Measurements from ENCODE around the gene PAWR. TPM values are rescaled to one million over a fixed set of nuclear protein-coding genes. Genes with fewer than 3 reads are reported as not detected.

The PAWR gene
- total and polyA plus RNA-seq, 9 of the 15 experiments (the other 6 are each of a cell fraction or from before 2014, with no cell fraction given), result 0.82 TPM; not detected in 8

DNA sequence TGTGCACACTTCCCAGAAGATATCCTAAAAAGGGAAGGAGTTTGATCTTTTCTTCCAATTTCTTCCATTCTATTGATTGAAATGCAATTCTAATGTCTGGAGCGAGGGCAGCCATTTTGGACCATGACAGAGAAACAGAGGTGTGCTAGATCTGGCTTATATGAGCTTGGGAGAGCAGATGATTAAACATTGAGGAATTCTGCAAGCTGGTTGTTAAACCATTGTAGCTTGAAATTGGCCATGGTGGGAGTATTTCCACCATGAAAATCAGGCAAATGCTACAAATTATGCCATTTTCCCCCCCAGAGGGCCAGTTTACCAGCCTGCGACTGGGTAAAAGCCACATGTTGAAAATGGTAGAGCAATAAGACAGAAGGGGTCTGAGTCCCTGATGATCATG lies 155.0 kb downstream of the PAWR start:
- 0% methylated on average over 2 of the region's 2 CpGs for WGBS (ENCODE audit: insufficient coverage, low coverage, missing lambda C conversion rate)
- in situ Hi-C loops (cut with MboI), result no loop called here
- H3K27me3 ChIP-seq (ENCODE audit: control insufficient read depth in 2 of 2, insufficient read depth in 2 of 2, low read length in 2 of 2), result no peaks in the 10 kb centered on the region
- H3K9me1 ChIP-seq (ENCODE audit: control insufficient read depth, insufficient read depth, low read length), result no peaks in the 10 kb centered on the region
- no peak overlapping the region for H3K4me2 ChIP-seq (ENCODE audit: insufficient read depth, low read length)
- TF ChIP-seq, protein P1, sequence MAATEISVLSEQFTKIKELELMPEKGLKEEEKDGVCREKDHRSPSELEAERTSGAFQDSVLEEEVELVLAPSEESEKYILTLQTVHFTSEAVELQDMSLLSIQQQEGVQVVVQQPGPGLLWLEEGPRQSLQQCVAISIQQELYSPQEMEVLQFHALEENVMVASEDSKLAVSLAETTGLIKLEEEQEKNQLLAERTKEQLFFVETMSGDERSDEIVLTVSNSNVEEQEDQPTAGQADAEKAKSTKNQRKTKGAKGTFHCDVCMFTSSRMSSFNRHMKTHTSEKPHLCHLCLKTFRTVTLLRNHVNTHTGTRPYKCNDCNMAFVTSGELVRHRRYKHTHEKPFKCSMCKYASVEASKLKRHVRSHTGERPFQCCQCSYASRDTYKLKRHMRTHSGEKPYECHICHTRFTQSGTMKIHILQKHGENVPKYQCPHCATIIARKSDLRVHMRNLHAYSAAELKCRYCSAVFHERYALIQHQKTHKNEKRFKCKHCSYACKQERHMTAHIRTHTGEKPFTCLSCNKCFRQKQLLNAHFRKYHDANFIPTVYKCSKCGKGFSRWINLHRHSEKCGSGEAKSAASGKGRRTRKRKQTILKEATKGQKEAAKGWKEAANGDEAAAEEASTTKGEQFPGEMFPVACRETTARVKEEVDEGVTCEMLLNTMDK (IDR thresholded peaks at IDR 0.05; ENCODE audit: borderline replicate concordance, insufficient read depth, low read depth, low read length, poor library complexity, severe bottlenecking), result no peak
- TF ChIP-seq, protein P2, sequence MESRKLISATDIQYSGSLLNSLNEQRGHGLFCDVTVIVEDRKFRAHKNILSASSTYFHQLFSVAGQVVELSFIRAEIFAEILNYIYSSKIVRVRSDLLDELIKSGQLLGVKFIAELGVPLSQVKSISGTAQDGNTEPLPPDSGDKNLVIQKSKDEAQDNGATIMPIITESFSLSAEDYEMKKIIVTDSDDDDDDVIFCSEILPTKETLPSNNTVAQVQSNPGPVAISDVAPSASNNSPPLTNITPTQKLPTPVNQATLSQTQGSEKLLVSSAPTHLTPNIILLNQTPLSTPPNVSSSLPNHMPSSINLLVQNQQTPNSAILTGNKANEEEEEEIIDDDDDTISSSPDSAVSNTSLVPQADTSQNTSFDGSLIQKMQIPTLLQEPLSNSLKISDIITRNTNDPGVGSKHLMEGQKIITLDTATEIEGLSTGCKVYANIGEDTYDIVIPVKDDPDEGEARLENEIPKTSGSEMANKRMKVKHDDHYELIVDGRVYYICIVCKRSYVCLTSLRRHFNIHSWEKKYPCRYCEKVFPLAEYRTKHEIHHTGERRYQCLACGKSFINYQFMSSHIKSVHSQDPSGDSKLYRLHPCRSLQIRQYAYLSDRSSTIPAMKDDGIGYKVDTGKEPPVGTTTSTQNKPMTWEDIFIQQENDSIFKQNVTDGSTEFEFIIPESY (CRISPR knock-in tag; IDR thresholded peaks at IDR 0.05), result no peak
- TF ChIP-seq ZBTB1 (CRISPR knock-in tag; IDR thresholded peaks at IDR 0.05; ENCODE audit: borderline replicate concordance, low read depth), result no peak
- TF ChIP-seq DNMT1 (IDR thresholded peaks at IDR 0.05), result no peak
- TF ChIP-seq U2AF2 (optimal IDR thresholded peaks at IDR 0.05; ENCODE audit: low read depth, low read length), result no peak
- no peak for TF ChIP-seq CBX1 (IDR thresholded peaks at IDR 0.05; ENCODE audit: low read depth)
- H3K9me3 ChIP-seq (replicated peaks; ENCODE audit: control insufficient read depth, insufficient read depth, low read depth, low read length), result no peaks in the 10 kb centered on the region
- intact Hi-C loops (cut with micrococcal nuclease), result no loop called here
- ATAC-seq (no peak), DNase-seq (ENCODE audit: extremely low read depth in 1 of 4, low spot score in 3 of 4) (no peak), FAIRE-seq (no peak)
- BruUV-seq (replicated peaks), result no TSS peak
- H4K20me1 ChIP-seq (replicated peaks; ENCODE audit: control insufficient read depth, insufficient read depth, low read length), result no peaks in the 10 kb centered on the region
- no peak overlapping the region for H3K9ac ChIP-seq (ENCODE audit: insufficient read depth in 1 of 2, low read depth in 2 of 2, low read length in 2 of 2)
- H3K4me1 ChIP-seq (replicated peaks in 1 of 2; ENCODE audit: control insufficient read depth in 2 of 2, insufficient read depth in 2 of 2, low read length in 2 of 2), result no peaks in the 10 kb centered on the region
- no peak overlapping the region for H2AFZ ChIP-seq (ENCODE audit: low read depth, low read length)
- no peaks in the 10 kb centered on the region for H3K79me2 ChIP-seq (ENCODE audit: control insufficient read depth, insufficient read depth, low read length)
- H3K36me3 ChIP-seq (ENCODE audit: control insufficient read depth, insufficient read depth, low read length), result no peaks in the 10 kb centered on the region
- POLR2A ChIA-PET, result no interaction called here
- no peak overlapping the region for H3K27ac ChIP-seq (ENCODE audit: extremely low read depth, low read depth, low read length)
- H3K4me3 ChIP-seq, result no peak overlapping the region
- CTCF ChIA-PET (ENCODE audit: low intra/inter-chr PET ratio), result no interaction called here

Other genes starting within 250 kb of the PAWR start
- 68.0 and 116 TPM in 2 replicates for gene PPP1R12A, start 244.1 kb upstream of the PAWR start, total RNA-seq (2014; rRNA removed)
- 106 and 131 TPM in 2 replicates for gene PPP1R12A, start 244.1 kb upstream of the PAWR start, total RNA-seq (2014; rRNA removed; fragmentation: Illumina TruSeq; extraction: Trizol)
- gene PPP1R12A, start 244.1 kb upstream of the PAWR start, total RNA-seq (2015; rRNA removed; fragmentation: Illumina TruSeq; extraction: Trizol), result 118 and 119 TPM in 2 replicates
- 51.9 and 53.3 TPM in 2 replicates for gene PPP1R12A, start 244.1 kb upstream of the PAWR start, total RNA-seq (2021)
- 49.3 and 51.3 TPM in 2 replicates for gene PPP1R12A, start 244.1 kb upstream of the PAWR start, polyA plus RNA-seq (2011; rRNA removed)
- 83.8 and 109 TPM in 2 replicates for gene PPP1R12A, start 244.1 kb upstream of the PAWR start, polyA plus RNA-seq (2014; fragmentation: Illumina TruSeq; extraction: Trizol)
- 10 to 100 TPM; 26.4 to 42.3 TPM for gene PPP1R12A, start 244.1 kb upstream of the PAWR start, polyA plus RNA-seq (2014; fragmentation: Nextera tagmentation; extraction: Ambion mirVana)
- 37.0 and 44.1 TPM in 2 replicates for gene PPP1R12A, start 244.1 kb upstream of the PAWR start, polyA plus RNA-seq (2014; rRNA removed)

Data from K562 (cell line).